HFFc6 (cell line): ENCODE measurements around the gene PPL. TPM values are rescaled to one million over a fixed set of nuclear protein-coding genes. Genes with fewer than 3 reads are reported as not detected.

Source experiments
- DNase-seq: peaks from one replicate; pipeline ENCODE4 v3.0.0-alpha.2; 2018
- H3K27ac Mint-ChIP-seq: 2 replicates; pipeline ENCODE4 v1.8.0; 2020; ENCODE audit warnings: mild to moderate bottlenecking, mixed read lengths
- H3K27me3 Mint-ChIP-seq: 2 replicates; pipeline ENCODE4 v1.8.0; 2021; ENCODE audit warnings: mild to moderate bottlenecking, moderate library complexity, mixed read lengths; ENCODE audit not compliant: insufficient read depth
- H3K36me3 Mint-ChIP-seq: 2 replicates; pipeline ENCODE4 v1.8.0; 2021; ENCODE audit warnings: low read depth, mixed read lengths
- H3K4me1 Mint-ChIP-seq: 2 replicates; pipeline ENCODE4 v1.8.0; 2020; ENCODE audit warnings: low read depth, mixed read lengths
- H3K4me3 Mint-ChIP-seq: 2 replicates; pipeline ENCODE4 v1.8.0; 2020; ENCODE audit warnings: mild to moderate bottlenecking, moderate library complexity, mixed read lengths
- H3K9me3 Mint-ChIP-seq: 2 replicates; pipeline ENCODE4 v1.8.0; 2020; ENCODE audit warnings: mild to moderate bottlenecking, mixed read lengths
- CTCF ChIP-seq: fragments of 200-600 bp; sonication (generic); IDR thresholded peaks from 2 replicates; pipeline ENCODE4 v1.5.0; 2021; ENCODE audit warnings: antibody characterized with exemption, mild to moderate bottlenecking
- total RNA-seq, 6 experiments: library from RNA; stranded (reverse); fragmentation: NEBNext Ultra II Directional; extraction: Animal tissue kit (Norgen Biotek cat#: 25700); gene quantifications; 2 replicates in 1 of 6; 3 replicates in 5 of 6; pipeline ENCODE4 v1.2.3, GENCODE V29; 2021

The PPL gene
- total RNA-seq, 6 experiments from 2014 or later: 0.02 to 0.06 (median 0.05) TPM; not detected in 3

GRCh38 chr16:4914528-4915225 is 22.3 kb downstream of the PPL start:
- Mint-ChIP-seq H3K27ac (no peak overlapping the region), H3K27me3 (peaks cover 5% of the 10 kb centered on the region), H3K4me3 (no peak overlapping the region), H3K9me3 (no peaks in the 10 kb centered on the region), H3K4me1 (peaks cover 26% of the 10 kb centered on the region), H3K36me3 (no peaks in the 10 kb centered on the region)
- TF ChIP-seq CTCF: no peak
- no peak for DNase-seq

DNA sequence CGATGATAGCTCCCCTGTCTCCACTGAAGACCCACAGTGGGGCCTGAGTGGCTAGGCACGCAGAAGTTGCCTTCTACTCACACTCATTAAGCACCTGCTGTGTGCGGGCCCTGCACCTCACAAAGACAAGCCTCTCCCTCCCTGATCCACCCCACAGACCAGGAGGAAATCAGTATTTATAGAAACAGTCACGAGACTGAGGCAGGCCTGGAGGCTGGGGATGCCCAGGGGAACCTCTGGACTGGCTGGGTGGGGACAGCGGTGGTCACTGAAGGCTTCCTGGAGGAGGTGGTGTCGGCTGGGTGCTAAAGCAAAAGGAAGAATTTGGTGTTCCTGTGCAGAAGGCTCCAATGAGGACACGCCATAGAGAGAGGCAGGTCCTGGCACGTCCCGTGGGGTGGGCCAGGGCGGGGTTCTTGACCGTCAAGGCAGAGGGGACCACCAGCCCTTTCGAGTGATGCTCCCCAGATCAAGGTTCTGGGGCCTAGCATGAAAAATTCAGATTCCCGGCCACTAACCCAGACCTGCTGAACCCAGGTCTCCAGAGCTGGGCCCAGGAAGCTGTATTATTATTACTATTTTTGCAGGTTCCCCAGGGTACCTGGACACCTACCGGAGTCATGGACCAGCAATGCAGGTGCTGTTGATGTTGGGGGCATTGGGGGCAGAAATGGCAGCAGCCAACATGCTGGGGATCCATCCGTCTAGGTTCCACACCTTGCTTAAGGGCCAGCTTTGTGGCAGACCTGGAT is 23.0 kb downstream of the PPL start:
- DNase-seq: no peak
- Mint-ChIP-seq H3K36me3 (no peaks in the 10 kb centered on the region), H3K4me1 (peaks cover 26% of the 10 kb centered on the region), H3K4me3 (no peak overlapping the region), H3K9me3 (no peaks in the 10 kb centered on the region), H3K27me3 (peaks cover 5% of the 10 kb centered on the region), H3K27ac (no peak overlapping the region)
- no peak for TF ChIP-seq CTCF

GRCh38 chr16:4913130-4913773 is 23.7 kb downstream of the PPL start:
- no peak for TF ChIP-seq CTCF
- H3K4me3 Mint-ChIP-seq: no peak overlapping the region
- H3K36me3 Mint-ChIP-seq: no peaks in the 10 kb centered on the region
- peaks cover 5% of the 10 kb centered on the region for H3K27me3 Mint-ChIP-seq
- no peak overlapping the region for H3K27ac Mint-ChIP-seq
- H3K4me1 Mint-ChIP-seq: peaks cover 26% of the 10 kb centered on the region
- no peaks in the 10 kb centered on the region for H3K9me3 Mint-ChIP-seq
- DNase-seq: no peak

DNA sequence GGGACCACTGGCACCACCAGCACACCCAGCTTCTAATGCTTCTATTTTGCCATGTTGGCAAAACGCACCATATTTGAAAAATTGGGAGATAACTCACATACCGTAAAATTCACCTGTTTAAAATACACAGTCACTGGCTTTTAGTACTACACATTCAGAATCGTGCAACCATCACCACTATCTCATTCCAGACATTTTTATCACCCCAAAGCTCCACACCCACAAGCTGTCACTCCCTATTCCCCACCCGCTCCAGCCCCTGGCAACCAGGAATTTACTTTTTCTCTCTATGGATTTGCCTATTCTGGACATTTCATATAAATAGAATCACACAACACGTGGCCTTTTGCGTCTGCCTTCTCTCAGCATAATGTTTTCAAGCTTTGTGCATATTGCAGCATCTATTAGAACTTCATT is 25.0 kb downstream of the PPL start:
- Mint-ChIP-seq H3K4me1 (peaks cover 20% of the 10 kb centered on the region), H3K4me3 (no peak overlapping the region), H3K27ac (no peak overlapping the region), H3K36me3 (no peaks in the 10 kb centered on the region), H3K27me3 (peaks cover 5% of the 10 kb centered on the region), H3K9me3 (no peaks in the 10 kb centered on the region)
- peak; percentile 47 for DNase-seq
- TF ChIP-seq CTCF: no peak

- Mint-ChIP-seq H3K4me1 (peaks cover 16% of the 10 kb centered on the region; the same call in 1 of the 2 replicates), H3K27ac (no peak overlapping the region), H3K4me3 (no peak overlapping the region), H3K9me3 (no peaks in the 10 kb centered on the region), H3K27me3 (peaks cover 5% of the 10 kb centered on the region), H3K36me3 (no peaks in the 10 kb centered on the region)
- no peak for TF ChIP-seq CTCF
- no peak for DNase-seq
These were observed 26.1 kb downstream of the PPL start for GRCh38 chr16:4910828-4911227.
